ENCODE measurements around the gene IRX5. TPM values are rescaled to one million over a fixed set of nuclear protein-coding genes. Genes with fewer than 3 reads are reported as not detected.

The IRX5 gene
- total RNA-seq, 6 donors from 2014 or later, result 15.2 to 45.6 (median 31.9) TPM

- Histone ChIP-seq H3K4me3 (no peak overlapping the region), H3K36me3 (no peaks in the 10 kb centered on the region), H3K27me3 (no peaks in the 10 kb centered on the region), H3K4me1 (no peaks in the 10 kb centered on the region), H3K27ac (no peak overlapping the region), H3K9me3 (no peaks in the 10 kb centered on the region)
- 88 to 93% methylated on average over 4 to 5 of the region's 5 CpGs for WGBS, 2 donors
- no peak for TF ChIP-seq POLR2A (IDR thresholded peaks at IDR 0.05)
- no peak for TF ChIP-seq EP300 (IDR thresholded peaks at IDR 0.05)
- TF ChIP-seq CTCF (IDR thresholded peaks at IDR 0.05), result no peak
- no peak for TF ChIP-seq POLR2AphosphoS5 (IDR thresholded peaks at IDR 0.05)
- DNase-seq (no peak), ATAC-seq (ENCODE audit: low FRiP score in 2 of 2) (no peak)
Observed at GRCh38 chr16:54970016-54970415, 39.4 kb downstream of the IRX5 start.

GRCh38 chr16:54974367-54974766 lies 43.7 kb downstream of the IRX5 start:
- WGBS, 2 donors, result 46 to 50% methylated on average over 5 of the region's 5 CpGs
- TF ChIP-seq CTCF (IDR thresholded peaks at IDR 0.05), result no peak
- TF ChIP-seq EP300 (IDR thresholded peaks at IDR 0.05), result no peak
- TF ChIP-seq POLR2A (IDR thresholded peaks at IDR 0.05), result no peak
- TF ChIP-seq POLR2AphosphoS5 (IDR thresholded peaks at IDR 0.05), result no peak

GRCh38 chr16:54976651-54977200 lies 46.1 kb downstream of the IRX5 start:
- no peaks in the 10 kb centered on the region for H3K4me1 ChIP-seq
- ATAC-seq (ENCODE audit: low FRiP score in 2 of 2) (no peak), DNase-seq (peak in 1 of 2 donors; percentile 61)
- TF ChIP-seq POLR2A (IDR thresholded peaks at IDR 0.05) (no peak), POLR2AphosphoS5 (IDR thresholded peaks at IDR 0.05) (no peak), EP300 (IDR thresholded peaks at IDR 0.05) (no peak), CTCF (IDR thresholded peaks at IDR 0.05) (no peak)
- no peaks in the 10 kb centered on the region for H3K36me3 ChIP-seq
- no peak overlapping the region for H3K4me3 ChIP-seq
- WGBS, 2 donors, result 90% methylated on average over 13 of the region's 13 CpGs
- no peaks in the 10 kb centered on the region for H3K27me3 ChIP-seq
- no peaks in the 10 kb centered on the region for H3K9me3 ChIP-seq
- no peak overlapping the region for H3K27ac ChIP-seq

More at GRCh38 chr16:54974367-54974766, 43.7 kb downstream of the IRX5 start:
- H3K4me3 ChIP-seq, result no peak overlapping the region
- DNase-seq, result no peak
- H3K36me3 ChIP-seq, result no peaks in the 10 kb centered on the region
- no peaks in the 10 kb centered on the region for H3K9me3 ChIP-seq
- no peaks in the 10 kb centered on the region for H3K4me1 ChIP-seq
- H3K27me3 ChIP-seq, result no peaks in the 10 kb centered on the region
- no peak for ATAC-seq (ENCODE audit: low FRiP score in 2 of 2)
- no peak overlapping the region for H3K27ac ChIP-seq

- DNase-seq (no peak), ATAC-seq (ENCODE audit: low FRiP score in 2 of 2) (no peak)
- Histone ChIP-seq H3K4me3 (no peak overlapping the region), H3K4me1 (no peaks in the 10 kb centered on the region), H3K27me3 (no peaks in the 10 kb centered on the region), H3K36me3 (no peaks in the 10 kb centered on the region), H3K27ac (no peak overlapping the region), H3K9me3 (no peaks in the 10 kb centered on the region)
- 63 to 67% methylated on average over 4 of the region's 4 CpGs for WGBS, 2 donors
- TF ChIP-seq POLR2AphosphoS5 (IDR thresholded peaks at IDR 0.05) (no peak), EP300 (IDR thresholded peaks at IDR 0.05) (no peak), POLR2A (IDR thresholded peaks at IDR 0.05) (no peak), CTCF (IDR thresholded peaks at IDR 0.05) (no peak)
Observed at GRCh38 chr16:54977211-54977610, 46.5 kb downstream of the IRX5 start.

- H3K36me3 ChIP-seq, result no peaks in the 10 kb centered on the region
- H3K9me3 ChIP-seq, result no peaks in the 10 kb centered on the region
- H3K27ac ChIP-seq, result no peak overlapping the region
- H3K4me3 ChIP-seq, result no peak overlapping the region
- no peaks in the 10 kb centered on the region for H3K4me1 ChIP-seq
- 79 to 90% methylated on average over 4 to 5 of the region's 5 CpGs for WGBS, 2 donors
- TF ChIP-seq POLR2A (IDR thresholded peaks at IDR 0.05), result no peak
- TF ChIP-seq CTCF (IDR thresholded peaks at IDR 0.05), result no peak
- ATAC-seq (ENCODE audit: low FRiP score in 2 of 2) (no peak), DNase-seq (no peak)
- H3K27me3 ChIP-seq, result no peaks in the 10 kb centered on the region
Observed at GRCh38 chr16:54980821-54981220, 50.2 kb downstream of the IRX5 start.

Data from upper lobe of left lung (tissue), 6 donors.